GM23338 (cell line): ENCODE measurements around the gene CCNI2.

ENCODE experiments used
- EZH2 ChIP-seq: fragments of 200-600 bp; sonication (generic); IDR thresholded peaks from one replicate; pipeline ENCODE4 v1.8.0; 2017; ENCODE audit warnings: antibody characterized with exemption, mild to moderate bottlenecking, low read depth; ENCODE audit not compliant: unreplicated experiment
- POLR2AphosphoS5 ChIP-seq: IDR thresholded peaks from 2 replicates; pipeline ENCODE4 v1.6.1; 2016; ENCODE audit warnings: antibody characterized with exemption, low read depth
- TF ChIP-seq, protein P1 (sequence below), 2 experiments: fragments of 200-600 bp in 1 of 2; sonication (generic) in 1 of 2; conservative IDR thresholded peaks; 2 replicates each; pipeline versions ENCODE4 v1.5.1 to v1.6.1; 2016 to 2017; ENCODE audit warnings: antibody characterized with exemption in 2 of 2, low read depth in 2 of 2, mild to moderate bottlenecking in 2 of 2, moderate library complexity in 1 of 2
- TF ChIP-seq, protein P2 (sequence below): IDR thresholded peaks from one replicate; pipeline ENCODE4 v1.6.1; 2018; ENCODE audit warnings: antibody characterized with exemption; ENCODE audit not compliant: unreplicated experiment

DNA sequence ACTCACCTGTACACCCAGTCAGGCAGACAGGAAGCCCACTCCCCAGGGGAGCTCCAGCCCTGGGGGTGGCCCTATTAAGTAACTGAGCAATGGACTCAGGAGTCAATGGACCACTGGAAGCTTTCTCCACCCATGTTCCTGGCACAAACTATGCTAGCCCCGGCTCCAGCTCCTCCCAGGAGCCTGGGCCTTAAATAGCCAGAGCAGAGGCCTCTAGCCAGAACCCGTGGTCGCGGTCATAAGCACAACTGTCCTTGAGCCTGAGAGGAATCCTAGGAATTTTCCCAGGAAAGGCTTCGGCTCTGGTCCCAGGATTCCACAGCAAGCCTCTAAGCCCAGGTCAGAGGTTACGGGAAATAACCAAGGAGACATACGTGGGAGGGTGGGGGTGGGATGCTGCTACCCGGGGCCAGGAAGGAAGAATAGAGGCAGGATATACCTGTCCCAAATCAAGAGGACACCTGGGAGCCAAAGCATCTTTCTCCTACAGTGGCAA lies 24.3 kb downstream of the CCNI2 start:
- TF ChIP-seq, protein P1, sequence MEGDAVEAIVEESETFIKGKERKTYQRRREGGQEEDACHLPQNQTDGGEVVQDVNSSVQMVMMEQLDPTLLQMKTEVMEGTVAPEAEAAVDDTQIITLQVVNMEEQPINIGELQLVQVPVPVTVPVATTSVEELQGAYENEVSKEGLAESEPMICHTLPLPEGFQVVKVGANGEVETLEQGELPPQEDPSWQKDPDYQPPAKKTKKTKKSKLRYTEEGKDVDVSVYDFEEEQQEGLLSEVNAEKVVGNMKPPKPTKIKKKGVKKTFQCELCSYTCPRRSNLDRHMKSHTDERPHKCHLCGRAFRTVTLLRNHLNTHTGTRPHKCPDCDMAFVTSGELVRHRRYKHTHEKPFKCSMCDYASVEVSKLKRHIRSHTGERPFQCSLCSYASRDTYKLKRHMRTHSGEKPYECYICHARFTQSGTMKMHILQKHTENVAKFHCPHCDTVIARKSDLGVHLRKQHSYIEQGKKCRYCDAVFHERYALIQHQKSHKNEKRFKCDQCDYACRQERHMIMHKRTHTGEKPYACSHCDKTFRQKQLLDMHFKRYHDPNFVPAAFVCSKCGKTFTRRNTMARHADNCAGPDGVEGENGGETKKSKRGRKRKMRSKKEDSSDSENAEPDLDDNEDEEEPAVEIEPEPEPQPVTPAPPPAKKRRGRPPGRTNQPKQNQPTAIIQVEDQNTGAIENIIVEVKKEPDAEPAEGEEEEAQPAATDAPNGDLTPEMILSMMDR (conservative IDR thresholded peaks at IDR 0.05; ENCODE audit: low read depth in 2 of 2), result no peak
- TF ChIP-seq EZH2 (no peak), POLR2AphosphoS5 (no peak)
- TF ChIP-seq, protein P2, sequence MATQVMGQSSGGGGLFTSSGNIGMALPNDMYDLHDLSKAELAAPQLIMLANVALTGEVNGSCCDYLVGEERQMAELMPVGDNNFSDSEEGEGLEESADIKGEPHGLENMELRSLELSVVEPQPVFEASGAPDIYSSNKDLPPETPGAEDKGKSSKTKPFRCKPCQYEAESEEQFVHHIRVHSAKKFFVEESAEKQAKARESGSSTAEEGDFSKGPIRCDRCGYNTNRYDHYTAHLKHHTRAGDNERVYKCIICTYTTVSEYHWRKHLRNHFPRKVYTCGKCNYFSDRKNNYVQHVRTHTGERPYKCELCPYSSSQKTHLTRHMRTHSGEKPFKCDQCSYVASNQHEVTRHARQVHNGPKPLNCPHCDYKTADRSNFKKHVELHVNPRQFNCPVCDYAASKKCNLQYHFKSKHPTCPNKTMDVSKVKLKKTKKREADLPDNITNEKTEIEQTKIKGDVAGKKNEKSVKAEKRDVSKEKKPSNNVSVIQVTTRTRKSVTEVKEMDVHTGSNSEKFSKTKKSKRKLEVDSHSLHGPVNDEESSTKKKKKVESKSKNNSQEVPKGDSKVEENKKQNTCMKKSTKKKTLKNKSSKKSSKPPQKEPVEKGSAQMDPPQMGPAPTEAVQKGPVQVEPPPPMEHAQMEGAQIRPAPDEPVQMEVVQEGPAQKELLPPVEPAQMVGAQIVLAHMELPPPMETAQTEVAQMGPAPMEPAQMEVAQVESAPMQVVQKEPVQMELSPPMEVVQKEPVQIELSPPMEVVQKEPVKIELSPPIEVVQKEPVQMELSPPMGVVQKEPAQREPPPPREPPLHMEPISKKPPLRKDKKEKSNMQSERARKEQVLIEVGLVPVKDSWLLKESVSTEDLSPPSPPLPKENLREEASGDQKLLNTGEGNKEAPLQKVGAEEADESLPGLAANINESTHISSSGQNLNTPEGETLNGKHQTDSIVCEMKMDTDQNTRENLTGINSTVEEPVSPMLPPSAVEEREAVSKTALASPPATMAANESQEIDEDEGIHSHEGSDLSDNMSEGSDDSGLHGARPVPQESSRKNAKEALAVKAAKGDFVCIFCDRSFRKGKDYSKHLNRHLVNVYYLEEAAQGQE, result no peak
